Fibroblast of lung (primary cell): ENCODE results near the gene ACBD3. TPM values are rescaled to one million over a fixed set of nuclear protein-coding genes. Genes with fewer than 3 reads are reported as not detected.

ENCODE experiments used
- DNase-seq, 2 donors: peaks; one replicate each; pipeline versions ENCODE4 v3.0.0 to v3.0.0-alpha.2; 2010; ENCODE audit warnings: low read depth in 2 of 2
- H2AFZ ChIP-seq: 2 replicates; pipeline ENCODE4 v1.5.1; 2012; ENCODE audit warnings: low read length, control low read depth, inconsistent platforms
- H3K27ac ChIP-seq: 2 replicates; pipeline ENCODE4 v1.5.1; 2011; ENCODE audit warnings: low read length, control low read depth; ENCODE audit not compliant: insufficient read depth
- H3K27me3 ChIP-seq: 2 replicates; pipeline ENCODE4 v1.5.1; 2011; ENCODE audit warnings: mild to moderate bottlenecking, low read length; ENCODE audit not compliant: control insufficient read depth, insufficient read depth
- H3K36me3 ChIP-seq: 2 replicates; pipeline ENCODE4 v1.5.1; 2011; ENCODE audit warnings: low read length; ENCODE audit not compliant: control insufficient read depth, insufficient read depth
- H3K4me1 ChIP-seq: 2 replicates; pipeline ENCODE4 v1.5.1; 2011; ENCODE audit warnings: low read length; ENCODE audit not compliant: control insufficient read depth, insufficient read depth; ENCODE audit errors: extremely low read depth
- H3K4me2 ChIP-seq: 2 replicates; pipeline ENCODE4 v1.5.1; 2011; ENCODE audit warnings: low read length, control low read depth; ENCODE audit not compliant: insufficient read depth; ENCODE audit errors: extremely low read depth
- H3K4me3 ChIP-seq, 4 experiments: fragments of 200-600 bp in 1 of 4; sonication (generic) in 1 of 4; replicated peaks in 1 of 4; 2 replicates each; pipeline ENCODE4 v1.5.1; 2011 to 2016; ENCODE audit warnings: low read length in 4 of 4, low read depth in 3 of 4, mild to moderate bottlenecking in 3 of 4, control low read depth in 2 of 4, inconsistent platforms in 1 of 4, mixed read lengths in 1 of 4; ENCODE audit not compliant: insufficient read depth in 1 of 4; ENCODE audit errors: control extremely low read depth in 1 of 4
- H3K79me2 ChIP-seq: 2 replicates; pipeline ENCODE4 v1.5.1; 2012; ENCODE audit warnings: mild to moderate bottlenecking, low read length, inconsistent platforms; ENCODE audit not compliant: control insufficient read depth, insufficient read depth
- H3K9ac ChIP-seq: 2 replicates; pipeline ENCODE4 v1.5.1; 2011; ENCODE audit warnings: mild to moderate bottlenecking, low read length, control low read depth; ENCODE audit not compliant: insufficient read depth
- H3K9me3 ChIP-seq: 2 replicates; pipeline ENCODE4 v1.5.1; 2012; ENCODE audit warnings: low read depth, low read length; ENCODE audit not compliant: control insufficient read depth, insufficient read depth
- H4K20me1 ChIP-seq: 2 replicates; pipeline ENCODE4 v1.5.1; 2011; ENCODE audit warnings: low read length; ENCODE audit not compliant: control insufficient read depth, insufficient read depth; ENCODE audit errors: extremely low read depth
- CTCF ChIP-seq, 2 donors: IDR thresholded peaks in 1 of 2; conservative IDR thresholded peaks in 1 of 2; 1 replicate in 1 of 2; 2 replicates in 1 of 2; pipeline ENCODE4 v1.5.1; 2011 to 2012; ENCODE audit warnings: low read length in 2 of 2, control low read depth in 1 of 2, inconsistent platforms in 1 of 2, low read depth in 1 of 2, mild to moderate bottlenecking in 1 of 2
- EZH2 ChIP-seq: IDR thresholded peaks from 2 replicates; pipeline ENCODE4 v1.5.1; 2012; ENCODE audit warnings: low read length, control low read depth, mild to moderate bottlenecking; ENCODE audit errors: missing control alignments
- polyA plus RNA-seq, 2 donors: library from polyadenylated mRNA; depleted of rRNA in 1 of 2; stranded (reverse) in 1 of 2; unstranded in 1 of 2; fragments of >200 nt; gene quantifications; 2 replicates each; pipeline ENCODE4 v1.2.1, GENCODE V29; 2011 to 2012; ENCODE audit warnings: missing spikeins in 1 of 2
- total RNA-seq: library from RNA; depleted of rRNA; stranded (reverse); fragments of >200 nt; gene quantifications from 2 replicates; pipeline ENCODE4 v1.2.1, GENCODE V29; 2014

Gene ACBD3
- total and polyA plus RNA-seq, 2 donors (not counting 1 experiment from before 2014, with no cell fraction given), result 67.7 to 85.0 TPM

- TF ChIP-seq CTCF (conservative IDR thresholded peaks at IDR 0.05 in 1 of 2, IDR thresholded peaks at IDR 0.05 in 1 of 2; ENCODE audit: low read depth in 1 of 2, low read length in 2 of 2) (peak; percentile 41 to 51), EZH2 (no peak)
- Histone ChIP-seq H3K4me3 (no peak overlapping the region), H3K4me2 (no peak overlapping the region), H4K20me1 (no peaks in the 10 kb centered on the region), H2AFZ (no peak overlapping the region), H3K36me3 (no peaks in the 10 kb centered on the region), H3K4me1 (no peaks in the 10 kb centered on the region), H3K27me3 (no peaks in the 10 kb centered on the region), H3K9ac (no peak overlapping the region), H3K9me3 (no peaks in the 10 kb centered on the region), H3K79me2 (no peaks in the 10 kb centered on the region), H3K27ac (no peak overlapping the region)
- DNase-seq, result peak in 1 of 2 donors; percentile 28
Measured at GRCh38 chr1:226201029-226201593, 14.6 kb upstream of the ACBD3 start.

GRCh38 chr1:226199971-226200370, 13.4 kb upstream of the ACBD3 start:
- no peak for DNase-seq
- H3K4me2 ChIP-seq, result no peak overlapping the region
- no peak overlapping the region for H2AFZ ChIP-seq
- no peaks in the 10 kb centered on the region for H4K20me1 ChIP-seq
- no peak overlapping the region for H3K4me3 ChIP-seq
- no peaks in the 10 kb centered on the region for H3K36me3 ChIP-seq
- H3K79me2 ChIP-seq, result no peaks in the 10 kb centered on the region
- no peak overlapping the region for H3K27ac ChIP-seq
- no peaks in the 10 kb centered on the region for H3K4me1 ChIP-seq
- H3K27me3 ChIP-seq, result no peaks in the 10 kb centered on the region
- no peak overlapping the region for H3K9ac ChIP-seq
- no peaks in the 10 kb centered on the region for H3K9me3 ChIP-seq
- TF ChIP-seq EZH2 (no peak), CTCF (conservative IDR thresholded peaks at IDR 0.05 in 1 of 2, IDR thresholded peaks at IDR 0.05 in 1 of 2; ENCODE audit: low read depth in 1 of 2, low read length in 2 of 2) (no peak)

- H3K27ac ChIP-seq, result no peak overlapping the region
- no peak for DNase-seq
- H3K36me3 ChIP-seq, result no peaks in the 10 kb centered on the region
- H3K27me3 ChIP-seq, result no peaks in the 10 kb centered on the region
- H3K4me3 ChIP-seq, result no peak overlapping the region
- H2AFZ ChIP-seq, result no peak overlapping the region
- no peaks in the 10 kb centered on the region for H3K4me1 ChIP-seq
- H4K20me1 ChIP-seq, result no peaks in the 10 kb centered on the region
- no peak overlapping the region for H3K9ac ChIP-seq
- no peak overlapping the region for H3K4me2 ChIP-seq
- no peak for TF ChIP-seq EZH2
- TF ChIP-seq CTCF (conservative IDR thresholded peaks at IDR 0.05 in 1 of 2, IDR thresholded peaks at IDR 0.05 in 1 of 2; ENCODE audit: low read depth in 1 of 2, low read length in 2 of 2), result no peak
- H3K9me3 ChIP-seq, result no peaks in the 10 kb centered on the region
- no peaks in the 10 kb centered on the region for H3K79me2 ChIP-seq
Measured at GRCh38 chr1:226195144-226195543, 8.6 kb upstream of the ACBD3 start.
